Hindlimb muscle (tissue), 1 donor: Measurements from ENCODE around the gene RPP25L. TPM values are rescaled to one million over a fixed set of nuclear protein-coding genes. Genes with fewer than 3 reads are reported as not detected.
A peak's percentile ranks its signal among the peaks of the same experiment; 100 is the strongest.

ENCODE experiments used
- DNase-seq: peaks from one replicate; pipeline ENCODE4 v3.0.0-alpha.2; 2013
- polyA plus RNA-seq: library from polyadenylated mRNA; unstranded; fragments of 120-200 nt; gene quantifications from one replicate; pipeline ENCODE4 v1.2.1, GENCODE V29; 2013; ENCODE audit not compliant: insufficient read length

RPP25L gene
- polyA plus RNA-seq, 1 donor: 20.9 TPM

DNA sequence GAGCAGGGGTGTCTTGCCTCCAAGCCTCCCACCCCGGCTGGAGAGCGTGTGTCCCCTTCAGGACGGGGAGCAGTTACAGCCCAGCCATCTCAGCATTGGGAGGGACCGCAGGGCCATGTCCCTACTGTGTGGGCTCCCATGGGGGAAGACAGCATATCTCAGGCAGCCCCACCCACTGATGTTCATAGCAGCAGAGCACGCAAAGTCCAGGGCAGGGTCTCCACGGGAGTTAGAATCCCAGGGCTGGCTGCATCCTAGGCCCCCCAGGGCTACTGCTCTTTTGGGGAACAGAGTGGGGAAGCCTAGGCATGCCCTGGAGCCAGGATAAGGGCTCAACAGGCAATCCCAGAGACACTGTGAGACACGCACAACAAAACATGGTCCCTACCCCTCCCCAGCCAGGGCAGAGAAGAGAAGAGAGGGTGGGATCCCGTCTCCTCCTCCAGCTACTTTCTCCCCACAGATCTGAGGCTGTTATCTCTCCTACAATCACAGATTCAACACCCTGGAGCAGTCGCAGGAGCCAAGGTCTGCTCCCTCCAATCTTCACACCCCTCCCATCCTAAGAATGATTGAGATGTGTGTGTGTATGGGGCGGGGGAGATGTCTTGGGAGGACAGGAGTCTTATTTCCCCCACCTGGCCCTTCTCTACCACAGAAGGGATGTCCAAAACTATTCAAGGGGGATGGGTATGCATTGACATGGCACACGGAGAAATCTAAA lies 25.8 kb downstream of the RPP25L start:
- DNase-seq: no peak

DNA sequence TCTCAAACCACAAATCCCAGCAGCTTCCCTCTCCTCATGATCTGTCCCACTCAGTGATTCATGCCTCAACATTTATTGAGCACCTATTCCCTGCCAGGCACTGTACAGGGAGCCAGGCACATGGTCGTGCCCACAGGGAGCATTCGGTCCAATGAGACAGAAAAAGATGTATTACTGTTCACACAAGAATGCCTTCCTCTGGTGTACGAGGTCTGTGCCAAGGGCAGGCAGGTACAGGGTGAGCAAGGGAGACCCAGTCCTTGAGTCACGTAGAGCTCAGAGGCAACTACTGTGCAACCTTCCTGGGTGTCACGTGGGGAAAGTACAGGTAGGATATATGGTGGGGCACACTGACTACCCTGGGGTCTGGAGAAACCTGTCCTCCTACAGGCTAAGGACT lies 26.9 kb downstream of the RPP25L start:
- no peak for DNase-seq

DNA sequence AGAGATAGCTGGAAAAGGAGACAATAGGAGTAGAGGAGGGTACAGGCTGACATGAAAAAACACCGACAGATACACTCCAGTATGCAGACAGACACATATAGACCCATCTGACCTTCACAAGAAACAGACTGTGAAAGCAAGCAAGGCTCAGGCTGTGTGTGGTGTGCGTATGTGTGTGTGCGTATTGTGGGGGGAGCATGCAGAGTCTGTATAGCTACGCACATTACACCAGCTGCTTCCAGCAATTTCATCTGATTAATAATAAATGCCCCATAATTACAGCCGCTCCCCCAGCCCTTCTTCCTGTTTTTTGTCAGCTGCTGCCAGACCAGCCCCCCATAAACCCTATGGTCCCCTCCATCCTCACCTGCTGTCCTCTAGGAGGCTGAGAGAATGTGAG lies 29.1 kb downstream of the RPP25L start:
- DNase-seq: no peak

DNA sequence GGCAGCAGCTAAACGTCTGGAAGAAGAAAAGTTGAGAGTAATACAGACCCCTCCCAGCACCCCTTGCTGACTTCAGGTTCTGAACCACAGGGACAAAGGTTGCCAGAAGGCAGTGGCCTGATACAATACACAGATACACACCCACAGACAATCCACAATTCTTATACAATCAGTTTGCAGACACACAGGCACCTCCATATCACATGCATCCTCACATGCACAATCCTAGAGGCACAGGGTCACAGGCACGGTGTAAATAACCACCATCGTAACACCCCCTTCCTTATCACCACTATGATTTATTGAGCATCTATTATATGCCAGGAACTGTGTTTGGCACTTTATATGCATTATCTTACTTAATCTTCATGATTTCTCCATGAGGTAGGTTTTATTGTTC lies 30.6 kb downstream of the RPP25L start:
- DNase-seq: no peak

DNA sequence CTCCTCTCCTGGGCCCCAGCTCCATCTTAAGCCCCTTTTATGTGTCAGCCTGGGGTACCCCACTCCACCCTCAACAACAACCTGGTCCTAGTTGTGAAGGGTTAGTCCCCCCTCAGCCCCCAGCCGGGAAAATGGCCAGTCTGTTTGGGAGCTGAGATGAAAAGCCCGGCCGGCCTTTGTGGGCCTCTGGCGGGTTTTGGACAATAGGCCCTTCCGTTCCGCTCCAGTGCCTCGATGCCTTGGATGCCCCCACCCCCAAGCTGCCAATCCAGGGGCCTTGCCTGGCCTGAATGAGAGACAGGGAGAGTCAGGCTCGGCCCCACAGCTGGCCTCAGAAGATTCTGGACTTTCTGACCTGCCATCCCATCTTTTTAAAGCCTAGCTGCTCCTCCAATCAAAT lies 31.5 kb downstream of the RPP25L start:
- no peak for DNase-seq

DNA sequence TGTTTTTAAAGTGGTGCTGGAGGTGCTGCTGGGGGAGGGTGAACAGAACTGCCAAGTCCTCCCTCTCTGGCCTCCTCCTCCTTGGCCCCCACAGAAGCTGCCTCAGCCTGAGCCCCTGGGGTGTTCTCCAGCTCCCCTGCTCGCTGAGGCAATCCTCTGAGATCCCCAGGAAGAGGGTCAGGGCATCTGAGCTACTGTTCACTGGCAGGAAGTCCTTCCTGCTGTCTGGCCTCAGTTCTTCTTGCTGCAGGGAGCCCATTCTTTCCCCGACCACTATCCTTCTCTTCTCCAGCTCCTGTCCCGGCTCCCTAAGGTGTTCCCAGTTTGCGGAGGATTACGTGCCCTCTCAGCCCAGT lies 32.1 kb downstream of the RPP25L start:
- no peak for DNase-seq

DNA sequence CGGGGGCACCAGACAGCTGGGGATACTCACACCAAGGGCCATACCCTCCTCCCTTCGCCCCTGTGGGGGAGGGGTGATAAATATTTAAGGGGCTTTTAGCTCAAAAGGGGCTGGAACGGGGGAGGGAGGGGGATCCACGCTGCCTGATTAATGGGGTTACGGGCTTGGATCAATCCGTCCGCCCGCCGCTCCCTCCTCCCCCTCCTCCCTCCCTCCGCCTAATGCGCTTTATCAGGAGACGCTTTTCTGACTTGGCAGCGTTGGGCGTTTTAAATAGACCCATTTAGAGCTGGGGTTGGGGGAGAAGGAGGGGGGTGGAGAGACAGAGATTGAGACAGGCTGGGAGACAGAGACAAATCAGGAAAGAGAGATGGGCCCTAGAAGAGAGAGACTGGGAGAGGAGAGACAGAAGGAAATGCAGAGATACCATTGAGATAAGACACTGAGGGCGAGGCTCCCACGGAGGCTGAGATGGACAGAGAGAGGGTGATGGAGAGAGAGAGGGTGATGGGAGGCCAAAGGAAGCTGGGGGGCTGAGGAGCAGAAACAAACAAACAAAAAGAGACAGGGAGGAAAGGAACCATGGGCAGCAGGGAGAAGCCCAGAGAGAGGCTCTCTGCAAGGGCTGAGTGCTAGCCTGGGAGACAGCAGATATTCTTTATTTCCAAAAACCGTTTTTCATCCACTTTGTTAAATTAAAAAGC lies 32.6 kb downstream of the RPP25L start:
- DNase-seq: no peak

DNA sequence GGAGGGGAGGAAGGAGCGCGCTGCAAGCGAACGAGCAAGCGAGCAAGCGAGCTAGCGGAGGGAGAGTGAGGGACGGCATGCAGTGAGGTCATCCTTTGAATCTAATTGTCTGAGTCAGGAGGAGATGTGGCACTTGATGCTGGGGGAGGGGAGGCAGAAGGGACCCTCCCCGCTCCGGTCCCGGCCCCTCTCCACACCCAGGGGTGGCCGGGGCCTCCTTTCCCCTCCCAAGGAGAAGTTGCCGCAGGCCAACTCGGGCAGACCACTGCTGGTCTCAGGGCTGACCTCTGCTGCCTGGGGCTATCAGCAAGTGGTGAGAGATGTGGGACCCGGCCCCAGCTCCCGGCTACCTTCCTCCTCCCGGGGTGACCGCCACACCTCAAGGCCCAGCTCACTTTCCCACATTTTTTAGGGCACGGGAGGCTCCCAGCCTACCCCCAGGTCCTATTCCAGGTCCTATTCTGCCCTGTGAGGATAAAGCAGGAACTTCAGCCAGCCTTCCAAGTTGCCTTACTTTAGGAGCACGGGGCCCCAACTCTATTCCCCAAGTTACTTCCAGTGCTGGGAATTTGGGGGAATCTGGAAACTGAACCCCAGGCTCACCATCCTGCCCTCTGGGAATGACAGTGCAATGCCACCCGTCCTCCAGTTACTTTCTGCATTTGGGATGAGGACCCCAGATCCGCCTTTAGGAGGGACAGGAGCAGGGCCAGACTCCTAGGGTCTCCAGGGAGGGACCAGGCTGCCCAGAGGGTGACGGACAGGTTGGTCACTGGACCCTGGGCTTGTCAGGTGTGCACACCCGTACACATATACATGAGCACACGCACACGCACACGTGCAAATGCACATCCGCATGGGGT lies 33.4 kb downstream of the RPP25L start:
- peak; percentile 73 for DNase-seq

DNA sequence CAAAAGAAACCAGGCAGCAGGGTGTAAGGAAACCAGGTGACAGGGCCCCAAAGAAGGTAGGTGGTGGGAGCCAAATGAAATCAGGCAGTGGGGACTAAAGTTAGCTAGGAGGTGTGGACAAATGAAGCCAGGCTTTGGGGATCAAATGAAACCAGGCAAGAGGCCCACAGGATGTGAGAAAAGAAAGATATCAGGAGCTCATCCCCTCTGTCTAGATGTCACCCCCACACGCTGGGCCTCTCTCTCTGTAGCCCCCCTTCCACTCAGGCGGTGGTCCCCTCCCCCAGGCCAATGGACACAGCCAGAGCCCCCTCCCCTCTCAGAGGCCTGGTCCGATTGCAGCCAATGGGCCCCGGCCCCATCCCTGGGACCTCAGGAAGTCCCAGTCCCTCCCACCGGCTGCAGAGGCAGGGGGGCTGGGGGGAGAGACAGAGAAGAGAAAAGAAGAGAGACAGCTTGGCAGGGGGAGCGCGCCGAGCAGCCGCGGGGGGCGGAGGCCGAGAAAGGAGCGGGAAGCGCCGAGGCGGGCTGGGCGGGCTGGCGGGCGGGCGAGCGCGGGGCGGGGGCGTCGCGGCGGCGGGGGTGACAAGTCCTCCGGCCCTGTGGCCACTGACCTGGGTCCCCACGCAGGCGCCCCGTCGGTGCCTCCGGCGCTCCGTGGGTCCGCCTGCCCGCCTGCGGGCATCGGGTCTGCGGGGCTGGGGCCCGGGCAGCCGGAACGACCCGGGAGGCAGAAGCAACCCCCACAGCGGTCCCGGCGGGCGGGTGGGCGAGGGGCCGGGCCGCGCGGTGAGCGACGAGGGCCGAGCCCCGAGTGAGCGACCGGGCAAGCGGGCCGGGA lies 34.3 kb downstream of the RPP25L start:
- peak; percentile 86 for DNase-seq

DNA sequence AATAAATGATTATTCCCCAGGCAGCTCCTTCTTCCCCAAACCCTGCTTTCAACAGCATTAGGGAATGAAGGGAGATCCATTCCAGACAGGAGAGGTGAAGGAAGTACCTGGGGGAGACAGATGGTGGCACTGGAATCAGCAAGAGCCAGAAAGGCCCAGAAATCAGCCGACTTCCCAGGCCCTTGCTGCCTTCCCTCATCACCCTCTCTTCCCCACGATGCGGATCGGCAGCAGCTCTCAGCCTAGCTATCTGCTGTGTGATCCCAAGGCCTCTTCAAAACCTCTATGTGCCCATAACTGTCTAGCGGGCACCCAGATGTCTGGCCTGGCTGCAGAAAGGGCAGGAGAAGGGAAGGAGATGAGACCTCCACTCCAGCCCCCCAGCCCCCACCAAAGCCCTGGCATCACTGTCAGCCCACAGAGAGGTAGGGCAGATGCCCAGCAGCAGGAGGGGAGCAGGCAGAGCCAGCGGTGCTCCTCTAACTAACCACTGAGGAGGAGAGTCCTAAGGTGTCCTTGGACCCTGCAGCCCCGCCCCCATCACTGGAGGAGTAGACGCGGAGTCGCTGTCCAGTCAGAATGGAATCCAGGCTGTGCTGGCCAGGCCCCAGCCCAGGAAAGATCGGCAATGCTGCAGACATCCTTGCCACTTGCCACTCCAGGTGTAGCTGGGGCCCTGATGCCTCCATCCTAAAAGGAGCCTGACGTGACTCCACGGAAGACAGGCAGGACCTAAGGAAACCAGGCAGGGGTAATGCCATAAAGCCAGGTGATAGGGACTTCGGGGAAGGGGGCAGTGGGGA lies 35.1 kb downstream of the RPP25L start:
- DNase-seq: no peak

DNA sequence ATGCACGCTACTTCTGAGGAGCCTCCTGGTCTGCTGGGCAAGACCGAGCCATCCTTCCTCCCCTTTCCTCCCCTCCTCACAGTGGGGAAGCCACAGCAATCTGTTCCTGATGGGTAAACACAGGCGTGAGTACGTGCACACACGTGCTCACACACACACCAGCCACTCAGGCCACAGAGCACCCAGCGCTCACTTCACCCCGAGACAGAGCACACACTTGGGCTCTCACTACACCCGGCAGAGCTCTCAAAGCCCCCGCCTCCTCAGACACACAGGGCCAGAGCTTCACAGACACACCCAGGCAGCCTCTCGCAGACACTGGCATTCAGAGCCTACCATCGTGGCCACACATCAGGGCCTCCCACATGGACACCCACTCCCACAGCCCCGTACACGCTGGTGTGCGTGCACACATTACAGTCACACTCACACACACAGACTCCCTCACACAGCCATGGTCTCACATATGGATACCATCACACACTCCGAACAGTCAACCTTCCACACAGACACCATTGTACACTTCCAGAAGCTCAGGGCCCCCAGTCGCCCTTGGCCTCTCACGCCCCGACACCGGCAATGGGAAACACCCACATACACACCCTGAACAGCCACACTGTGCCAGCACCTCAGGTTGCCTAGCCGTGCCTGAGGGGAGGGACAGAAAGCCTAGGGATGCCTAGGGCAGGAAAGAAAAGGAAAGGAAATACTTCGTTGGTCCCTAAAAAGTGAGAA lies 35.9 kb downstream of the RPP25L start:
- DNase-seq: no peak

DNA sequence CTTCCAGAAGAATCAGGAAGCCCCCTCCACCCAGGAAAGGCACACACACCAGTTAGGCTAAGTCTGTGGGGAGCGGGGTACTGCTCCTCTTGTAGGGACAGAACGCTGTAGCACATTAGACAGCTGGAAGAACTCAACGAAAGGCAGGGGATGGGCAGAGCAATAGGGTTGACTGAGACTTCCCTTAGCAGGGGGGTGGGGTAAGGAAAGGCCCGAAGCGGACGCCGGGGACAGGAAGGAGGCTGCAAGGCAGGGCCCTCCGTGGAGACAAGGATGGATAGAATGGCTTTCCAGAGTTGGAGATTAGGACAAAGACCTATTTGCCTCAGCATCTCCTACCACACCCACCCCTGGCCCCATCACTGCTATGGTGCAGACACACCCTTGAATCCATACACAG lies 36.7 kb downstream of the RPP25L start:
- no peak for DNase-seq

DNA sequence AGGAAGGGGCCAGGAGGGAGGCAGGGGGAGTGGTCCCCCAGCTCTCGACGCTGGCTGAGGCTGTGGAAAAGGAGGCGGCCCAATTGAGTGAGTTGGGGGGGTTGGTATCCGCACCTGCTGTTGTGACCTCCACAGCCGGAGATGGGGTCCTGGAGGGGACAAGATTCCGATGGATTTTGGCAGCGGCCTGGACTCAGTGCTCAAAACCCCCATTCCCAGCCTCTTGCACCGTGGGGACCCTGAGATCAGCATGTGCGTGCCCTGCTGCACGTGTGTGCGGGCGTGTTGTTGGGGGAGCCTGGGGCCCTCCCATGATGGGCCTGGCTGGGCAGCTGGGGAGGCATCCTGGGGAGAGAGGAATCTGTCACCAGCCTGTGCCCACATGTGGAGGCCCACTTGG lies 37.3 kb downstream of the RPP25L start:
- DNase-seq: no peak

DNA sequence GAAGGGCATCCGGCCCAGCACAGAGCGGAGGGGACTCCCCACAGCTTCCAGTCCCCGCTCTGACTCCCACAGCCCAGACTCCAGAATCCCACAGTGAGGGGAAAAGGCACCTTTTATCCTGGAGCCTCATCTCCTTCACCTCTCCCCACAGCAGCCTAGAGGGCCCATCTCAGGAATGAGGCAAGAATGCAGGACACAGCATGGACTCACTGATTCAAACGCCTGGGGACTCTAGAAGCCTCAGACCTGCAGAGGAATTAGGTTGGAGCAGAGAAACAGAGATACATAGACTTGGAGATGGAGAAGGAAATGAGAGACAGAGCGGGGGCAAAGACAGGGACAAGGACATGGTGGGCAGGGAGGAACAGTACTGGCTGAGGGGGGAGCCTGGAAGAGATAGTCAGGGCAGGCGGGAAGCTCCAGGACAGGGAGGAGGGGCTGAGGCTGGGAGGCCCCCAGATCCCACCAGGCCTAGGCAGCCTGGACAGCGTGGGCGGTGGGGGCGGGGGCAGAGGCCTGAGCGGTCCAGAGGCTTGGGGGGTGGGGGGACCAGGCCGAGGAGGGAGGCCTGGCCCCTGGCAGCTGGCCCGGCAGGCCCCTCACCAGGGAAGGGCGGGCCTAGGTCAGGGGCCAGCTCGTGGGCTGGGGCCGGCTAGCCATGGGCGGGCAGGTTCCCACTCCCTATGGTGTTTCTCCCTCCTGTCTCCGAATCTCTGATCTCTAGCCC lies 38.1 kb downstream of the RPP25L start:
- no peak for DNase-seq

DNA sequence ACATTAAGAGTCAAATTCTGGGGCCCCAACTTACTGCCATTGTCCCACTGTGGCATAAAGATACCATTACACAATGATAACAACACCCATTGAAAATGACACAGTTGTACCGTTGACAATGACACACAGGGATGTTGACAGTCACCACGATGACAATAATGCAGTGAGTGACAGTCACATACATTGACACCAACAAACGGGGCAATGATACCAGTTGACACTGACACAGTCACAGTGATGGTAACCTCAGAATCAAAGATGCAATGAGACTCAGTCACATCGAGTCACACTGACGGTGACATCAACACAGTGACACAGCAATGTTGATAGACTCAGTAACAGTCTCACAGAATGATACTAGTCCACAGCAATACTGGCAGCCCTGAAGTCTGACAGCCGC lies 39.3 kb downstream of the RPP25L start:
- no peak for DNase-seq

DNA sequence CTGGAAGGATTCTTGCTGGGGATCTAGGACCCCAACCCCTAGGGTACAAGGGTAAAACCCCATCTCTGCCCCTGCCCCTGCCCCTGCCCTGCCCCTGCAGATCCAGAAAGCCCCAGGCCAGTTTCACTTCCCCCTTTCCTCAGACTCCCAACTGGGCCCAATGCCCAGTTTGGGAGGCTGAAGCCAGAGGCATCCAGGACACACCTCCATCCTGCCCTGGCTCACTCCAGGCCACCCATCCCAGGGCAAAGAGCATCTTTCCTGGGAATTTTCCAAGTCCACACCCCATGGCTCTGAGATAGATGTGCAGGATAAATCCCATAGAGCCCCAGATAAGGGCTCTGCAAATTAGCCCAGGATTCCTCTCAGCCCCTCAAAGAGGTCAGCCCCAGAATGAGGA lies 39.8 kb downstream of the RPP25L start:
- DNase-seq: no peak

DNA sequence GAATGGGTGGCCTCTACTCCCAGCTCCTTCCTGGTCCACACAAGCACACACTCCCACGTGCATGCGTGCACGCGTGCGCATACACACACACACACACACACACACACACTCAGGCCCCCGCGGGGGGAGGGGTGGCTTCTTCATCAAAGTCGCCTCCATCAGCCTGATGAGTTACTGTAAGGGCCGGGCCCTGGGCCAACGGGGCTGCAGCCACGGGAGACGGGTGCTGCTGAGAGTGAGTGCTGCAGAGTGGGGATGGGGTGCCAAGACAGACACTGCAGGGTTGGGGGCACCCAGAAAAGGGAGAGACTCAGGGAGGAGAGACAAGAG lies 40.5 kb downstream of the RPP25L start:
- no peak for DNase-seq

DNA sequence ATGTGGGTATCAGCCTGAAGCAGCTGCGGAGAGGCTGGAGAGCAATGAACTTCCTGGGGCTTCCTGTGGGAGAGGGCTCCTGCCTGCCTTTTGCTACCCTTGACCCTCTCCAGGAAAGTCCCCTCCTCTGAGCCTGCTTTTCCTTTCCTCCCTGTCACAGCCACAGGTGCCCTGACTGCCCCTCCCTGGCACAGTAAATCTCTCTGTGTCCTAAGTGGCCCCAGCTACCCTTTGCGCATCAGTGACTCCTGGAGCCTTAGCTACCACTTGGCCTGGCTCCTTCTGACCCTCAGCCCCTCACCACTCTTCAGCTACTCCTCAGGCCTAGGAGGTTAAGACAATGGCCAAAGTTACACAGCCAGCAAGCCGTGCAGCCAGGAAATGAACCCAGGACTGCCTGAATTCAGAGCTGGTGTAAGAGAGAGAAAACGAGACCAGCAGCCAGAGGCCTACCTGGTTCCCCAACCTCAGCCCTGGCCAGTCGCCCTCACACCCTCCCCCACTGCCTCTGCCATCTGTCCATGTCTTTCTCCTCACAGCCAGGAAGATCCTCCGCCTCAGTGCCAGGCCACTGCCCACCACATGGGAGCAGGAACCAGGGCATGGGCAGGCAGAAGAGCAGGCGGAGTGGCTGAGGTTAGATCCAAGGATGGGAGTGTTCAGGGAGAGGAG lies 41.0 kb downstream of the RPP25L start:
- DNase-seq: no peak

DNA sequence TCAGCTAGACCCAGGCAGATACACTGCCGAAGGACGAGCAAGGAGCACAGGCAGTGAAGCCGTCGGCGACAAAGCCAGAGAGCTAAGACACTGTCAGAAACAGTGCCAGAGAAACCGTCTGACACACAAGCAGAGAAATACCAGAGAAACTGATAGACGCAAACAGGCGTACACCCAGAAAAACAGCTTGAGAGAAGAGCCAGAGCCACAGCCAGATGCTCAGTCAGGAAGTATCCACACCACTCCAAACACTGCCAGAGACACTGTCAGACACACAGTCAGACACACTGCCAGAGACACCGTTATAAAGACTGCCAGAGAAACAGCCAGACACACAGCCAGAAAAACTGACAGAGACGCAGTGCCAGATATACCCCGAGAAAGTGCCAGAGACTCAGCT lies 41.5 kb downstream of the RPP25L start:
- DNase-seq: no peak

DNA sequence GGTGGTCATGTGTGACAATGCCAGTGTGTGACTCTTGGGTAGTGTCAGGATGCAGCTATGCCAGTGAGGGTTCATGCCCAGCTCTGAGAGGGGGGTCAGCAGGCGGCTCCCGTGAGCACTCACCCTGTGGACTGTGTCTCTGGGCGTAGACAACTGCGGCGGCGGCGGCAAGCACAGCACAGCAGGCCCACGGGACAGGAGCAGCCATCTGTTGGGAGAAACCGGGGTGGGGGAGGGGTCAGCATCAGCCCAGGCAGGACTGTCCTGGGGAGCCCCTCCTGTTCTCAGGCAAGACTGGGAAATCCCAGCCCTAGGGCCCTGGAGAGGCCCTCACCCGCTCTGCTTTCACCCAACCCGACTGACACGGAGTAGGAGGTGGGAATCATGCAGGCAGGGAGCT lies 43.1 kb downstream of the RPP25L start:
- DNase-seq: no peak
